ENCODE data around the gene GMPPA.

- no peak for TF ChIP-seq GATA3 (IDR thresholded peaks at IDR 0.05; ENCODE audit: low read depth, low read length)
- no peak for TF ChIP-seq GATA2 (IDR thresholded peaks at IDR 0.05; ENCODE audit: low read depth, low read length)
Measured at GRCh38 chr2:219459460-219460311, 39.0 kb upstream of the GMPPA start.

Measured in SH-SY5Y (cell line).